CD14-positive monocyte (primary cell): ENCODE results near the gene TSPEAR. TPM values are rescaled to one million over a fixed set of nuclear protein-coding genes. Genes with fewer than 3 reads are reported as not detected.
A peak's percentile ranks its signal among the peaks of the same experiment; 100 is the strongest.
"Not testable (repeated sequence)": the region's sequence is repeated elsewhere in the genome, so short reads cannot be mapped to it uniquely, and the experiment has no call there.

Experiments
- DNase-seq, 3 donors: peaks; one replicate each; pipeline ENCODE4 v3.0.0-alpha.2; 2011 to 2022
- H2AFZ ChIP-seq: 2 replicates; pipeline ENCODE4 v1.6.0; 2012; ENCODE audit warnings: mild to moderate bottlenecking, low read depth, low read length, inconsistent platforms; ENCODE audit not compliant: insufficient read depth, poor library complexity, severe bottlenecking
- H3K27ac ChIP-seq, 2 donors: 1 replicate in 1 of 2; 2 replicates in 1 of 2; pipeline ENCODE4 v1.5.1; 2012 to 2013; ENCODE audit warnings: low read length in 2 of 2, control low read depth in 1 of 2, inconsistent platforms in 1 of 2, low read depth in 1 of 2, mild to moderate bottlenecking in 1 of 2
- H3K27me3 ChIP-seq, 2 donors: one replicate each; pipeline versions ENCODE4 v1.6.0 to v1.6.1; 2011 to 2013; ENCODE audit warnings: low read length in 2 of 2; ENCODE audit not compliant: control insufficient read depth in 2 of 2, insufficient read depth in 2 of 2
- H3K36me3 ChIP-seq, 2 donors: replicated peaks in 1 of 2; 1 replicate in 1 of 2; 2 replicates in 1 of 2; pipeline versions ENCODE4 v1.5.1 to v1.6.1; 2012 to 2013; ENCODE audit warnings: low read length in 2 of 2, control low read depth in 1 of 2, inconsistent platforms in 1 of 2, mild to moderate bottlenecking in 1 of 2; ENCODE audit not compliant: insufficient read depth in 2 of 2, control insufficient read depth in 1 of 2
- H3K4me1 ChIP-seq, 2 donors: 1 replicate in 1 of 2; 2 replicates in 1 of 2; pipeline versions ENCODE4 v1.5.1 to v1.6.1; 2012 to 2013; ENCODE audit warnings: low read length in 2 of 2, control low read depth in 1 of 2, inconsistent platforms in 1 of 2, mild to moderate bottlenecking in 1 of 2, moderate library complexity in 1 of 2; ENCODE audit not compliant: insufficient read depth in 2 of 2, control insufficient read depth in 1 of 2
- H3K4me2 ChIP-seq: replicated peaks from 2 replicates; pipeline ENCODE3; 2012; ENCODE audit warnings: low read length, moderate library complexity, mild to moderate bottlenecking; ENCODE audit not compliant: poor library complexity, severe bottlenecking; ENCODE audit errors: extremely low read depth
- H3K4me3 ChIP-seq, 3 experiments: fragments of 200-600 bp in 1 of 3; sonication (generic) in 1 of 3; replicated peaks in 1 of 3; 1 replicate in 2 of 3; 2 replicates in 1 of 3; pipeline ENCODE4 v1.5.1; 2011 to 2013; ENCODE audit warnings: low read length in 3 of 3, mild to moderate bottlenecking in 3 of 3, control low read depth in 2 of 3, low read depth in 2 of 3, inconsistent platforms in 1 of 3, moderate library complexity in 1 of 3
- H3K79me2 ChIP-seq: 2 replicates; pipeline ENCODE4 v1.6.0; 2012; ENCODE audit warnings: mild to moderate bottlenecking, control low read depth, inconsistent platforms, low read length, moderate library complexity; ENCODE audit not compliant: insufficient read depth
- H3K9ac ChIP-seq: 2 replicates; pipeline ENCODE4 v1.6.0; 2017; ENCODE audit warnings: low read length, mild to moderate bottlenecking; ENCODE audit not compliant: insufficient read depth, poor library complexity, severe bottlenecking
- H3K9me3 ChIP-seq, 2 donors: replicated peaks in 1 of 2; 1 replicate in 1 of 2; 2 replicates in 1 of 2; pipeline versions ENCODE4 v1.5.1 to v1.6.1; 2012 to 2013; ENCODE audit warnings: low read length in 2 of 2, control low read depth in 1 of 2; ENCODE audit not compliant: control insufficient read depth in 1 of 2, insufficient read depth in 1 of 2
- H4K20me1 ChIP-seq: 2 replicates; pipeline ENCODE4 v1.6.0; 2012; ENCODE audit warnings: mild to moderate bottlenecking, low read length, control low read depth, moderate library complexity; ENCODE audit not compliant: insufficient read depth
- H3K27ac Mint-ChIP-seq, 7 donors: one replicate each; pipeline ENCODE4 v1.8.0; 2020; ENCODE audit warnings: mild to moderate bottlenecking in 7 of 7, mixed read lengths in 7 of 7, moderate library complexity in 6 of 7, inconsistent platforms in 2 of 7
- H3K27me3 Mint-ChIP-seq, 3 donors: one replicate each; pipeline ENCODE4 v1.8.0; 2021 to 2022; ENCODE audit warnings: low read depth in 3 of 3, mild to moderate bottlenecking in 3 of 3, mixed read lengths in 3 of 3, moderate library complexity in 3 of 3, inconsistent platforms in 1 of 3
- H3K36me3 Mint-ChIP-seq, 2 donors: one replicate each; pipeline ENCODE4 v1.8.0; 2020; ENCODE audit warnings: mixed read lengths in 2 of 2, inconsistent platforms in 1 of 2, mild to moderate bottlenecking in 1 of 2
- H3K4me1 Mint-ChIP-seq: one replicate; pipeline ENCODE4 v1.8.0; 2020; ENCODE audit warnings: mild to moderate bottlenecking, mixed read lengths
- H3K4me3 Mint-ChIP-seq, 2 donors: one replicate each; pipeline ENCODE4 v1.8.0; 2020; ENCODE audit warnings: mild to moderate bottlenecking in 2 of 2, mixed read lengths in 2 of 2, moderate library complexity in 1 of 2
- H3K9me3 Mint-ChIP-seq, 7 donors: one replicate each; pipeline ENCODE4 v1.8.0; 2020 to 2022; ENCODE audit warnings: mixed read lengths in 7 of 7, mild to moderate bottlenecking in 6 of 7, moderate library complexity in 6 of 7, inconsistent platforms in 2 of 7
- CTCF ChIP-seq: fragments of 200-600 bp; IDR thresholded peaks from one replicate; pipeline ENCODE4 v1.8.0; 2022; ENCODE audit warnings: antibody characterized with exemption, mild to moderate bottlenecking
- WGBS: methylation state at CpG from one replicate; pipeline ENCODE4 v1.1.5; 2013; ENCODE audit warnings: missing lambda C conversion rate; ENCODE audit not compliant: insufficient coverage; 5-methylcytosine and 5-hydroxymethylcytosine counted together
- intact Hi-C, 2 donors: fragments of 100-400 bp; cut with micrococcal nuclease; formaldehyde crosslinking; loops; one replicate each; pipeline versions ENCODE4 v1.15.0 to v1.15.1; 2023
- polyA plus RNA-seq, 3 donors: library from polyadenylated mRNA; depleted of rRNA in 1 of 3; unstranded in 2 of 3; stranded (reverse) in 1 of 3; fragments of 300-500 nt in 2 of 3; fragments of >200 nt in 1 of 3; fragmentation: Illumina TruSeq in 2 of 3; gene quantifications; 1 replicate in 2 of 3; 2 replicates in 1 of 3; pipeline ENCODE4 v1.2.3, GENCODE V29; 2012 to 2021

Gene TSPEAR
- polyA plus RNA-seq, 3 donors, result not detected

DNA sequence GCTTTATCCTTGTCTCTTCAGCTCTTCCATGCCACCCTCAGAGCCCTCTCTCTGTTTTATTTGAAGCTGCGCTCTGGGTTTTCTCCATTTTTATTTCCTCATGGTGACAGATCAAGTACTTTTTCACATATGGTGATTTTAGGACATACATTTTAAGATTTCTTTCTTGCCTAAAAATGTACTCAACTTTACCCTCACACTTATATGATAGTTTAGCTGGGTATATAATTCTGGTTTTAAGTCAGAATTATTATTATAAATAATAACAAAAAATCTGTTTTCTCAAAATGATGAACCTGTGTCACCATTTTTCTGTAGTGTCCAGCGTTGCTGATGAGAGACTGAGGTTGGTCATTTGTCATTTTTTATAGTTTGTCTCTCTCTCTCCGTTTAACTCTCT, 130.2 kb downstream of the TSPEAR start:
- H3K4me2 ChIP-seq, result no peak overlapping the region
- H3K4me3 ChIP-seq, result no peak overlapping the region
- peaks cover 0 to 16% of the 10 kb centered on the region in 2 donors for H3K27me3 ChIP-seq
- Mint-ChIP-seq H3K27ac (no peak overlapping the region), H3K27me3 (peaks cover 11 to 39% (median 14%) of the 10 kb centered on the region in 3 donors), H3K4me1 (no peaks in the 10 kb centered on the region), H3K9me3 (peaks cover 23 to 55% (median 49%) of the 10 kb centered on the region in 7 donors), H3K36me3 (no peaks in the 10 kb centered on the region), H3K4me3 (no peak overlapping the region)
- H4K20me1 ChIP-seq, result no peaks in the 10 kb centered on the region
- intact Hi-C loops, result no loop called here
- H3K4me1 ChIP-seq, result no peaks in the 10 kb centered on the region
- H3K9me3 ChIP-seq, result peaks cover 11 to 38% of the 10 kb centered on the region in 2 donors
- no peak for TF ChIP-seq CTCF
- no peaks in the 10 kb centered on the region for H3K79me2 ChIP-seq
- DNase-seq, result no peak
- WGBS, result no CpG with 5 or more reads among the region's 3 CpGs
- no peak overlapping the region for H3K27ac ChIP-seq
- no peak overlapping the region for H3K9ac ChIP-seq
- no peak overlapping the region for H2AFZ ChIP-seq
- no peaks in the 10 kb centered on the region for H3K36me3 ChIP-seq

DNA sequence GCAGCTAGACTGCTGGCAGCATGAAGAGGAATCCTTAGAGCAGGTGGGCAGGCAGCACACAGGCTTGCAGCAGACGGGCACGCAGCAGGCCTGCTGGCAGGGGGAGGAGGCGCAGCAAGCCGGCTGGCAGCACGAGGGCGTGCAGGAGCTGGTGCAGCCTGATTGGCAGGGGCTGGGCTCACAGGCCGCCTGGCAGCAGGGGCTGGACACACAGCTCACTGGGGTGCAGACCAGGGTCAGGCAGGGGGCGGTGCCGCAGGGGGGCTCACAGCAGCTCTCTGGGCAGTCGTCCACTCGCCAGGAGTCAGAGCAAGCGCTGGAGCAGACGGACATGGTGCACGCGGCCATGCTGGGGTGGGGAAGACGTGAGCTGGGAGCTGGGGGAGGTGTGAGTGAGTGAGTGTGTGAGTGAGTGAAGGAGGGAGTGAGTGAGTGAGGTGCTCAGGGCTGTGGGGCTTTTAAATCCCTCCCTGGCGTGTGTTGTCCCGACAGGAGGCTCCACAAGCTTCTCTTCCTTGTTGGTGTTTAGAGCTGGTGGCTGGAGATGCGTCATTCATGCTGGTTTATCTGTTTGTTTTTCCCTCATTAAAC, 131.0 kb downstream of the TSPEAR start, which contains the start of gene KRTAP10-5:
KRTAP10-5 (minus strand) TSS at position 374 of the 591 bp plus-strand sequence; CDS start at position 348, 26 bp downstream.
- intact Hi-C loops, H3K9ac ChIP-seq, H3K27ac ChIP-seq, H3K36me3 Mint-ChIP-seq, DNase-seq, H3K4me3 ChIP-seq, H3K4me2 ChIP-seq, H3K36me3 ChIP-seq, H2AFZ ChIP-seq, H4K20me1 ChIP-seq, H3K79me2 ChIP-seq, H3K4me1 Mint-ChIP-seq, H3K4me1 ChIP-seq, H3K27me3 ChIP-seq: not testable (repeated sequence)
- H3K9me3 ChIP-seq, result peaks cover 11 to 44% of the 10 kb centered on the region in 2 donors
- Mint-ChIP-seq H3K27ac (peak within 1 kb of the TSS in 2 of 7 donors; percentile 20 to 48), H3K27me3 (peaks cover 11 to 36% (median 14%) of the 10 kb centered on the region in 3 donors), H3K9me3 (peaks cover 21 to 58% (median 50%) of the 10 kb centered on the region in 7 donors), H3K4me3 (peak within 1 kb of the TSS in 1 of 2 donors; percentile 26)
- 61% methylated on average over 8 of the region's 19 CpGs for WGBS
